K562 (cell line): ENCODE results near the gene ATP6V0A1. TPM values are rescaled to one million over a fixed set of nuclear protein-coding genes. Genes with fewer than 3 reads are reported as not detected.

Source experiments
- ATAC-seq: fragments of 200-7000 bp; cut with Tn5 transposase; 3 replicates; pipeline ENCODE4 v1.9.1; 2020; ENCODE audit warnings: moderate library complexity
- BruUV-seq: library from RNA; stranded (reverse); fragments of 400-500 nt; replicated peaks from 2 replicates; lab custom pipeline; 2021; lab: Mats Ljungman, UMichigan
- CTCF ChIA-PET: fragments of 300-600 bp; formaldehyde crosslinking; extraction: SDS; loops from one replicate; lab custom pipeline; 2021; ENCODE audit warnings: low intra/inter-chr PET ratio; lab: Yijun Ruan, JAX
- POLR2A ChIA-PET: fragments of 300-600, 350-650 bp; sonication (Branson Sonifier 250); formaldehyde crosslinking; extraction: SDS; loops from one replicate; lab custom pipeline; 2021; ENCODE audit warnings: antibody characterized with exemption, inconsistent platforms; lab: Yijun Ruan, JAX
- DNase-seq, 4 experiments: peaks; one replicate each; pipeline versions ENCODE4 v3.0.0 to v3.0.0-alpha.2; 2011 to 2018; ENCODE audit warnings: low spot score in 3 of 4, mixed read lengths in 3 of 4; ENCODE audit errors: extremely low read depth in 1 of 4
- FAIRE-seq: peaks from 2 replicates; lab custom pipeline; 2011; peaks lifted over from hg19 to GRCh38; lab: Jason Lieb, UNC
- H2AFZ ChIP-seq: 2 replicates; pipeline ENCODE4 v1.6.0; 2011; ENCODE audit warnings: low read depth, low read length, control low read depth, inconsistent platforms
- H3K27ac ChIP-seq: fragments of 200-600 bp; 3 replicates; pipeline ENCODE4 v1.8.0; 2011; ENCODE audit warnings: low read depth, mild to moderate bottlenecking, control low read depth, inconsistent platforms, low read length, moderate library complexity, mixed read lengths; ENCODE audit errors: extremely low read depth
- H3K27me3 ChIP-seq, 2 experiments: fragments of 300-600 bp in 1 of 2; 2 replicates in 1 of 2; 3 replicates in 1 of 2; pipeline versions ENCODE4 v1.6.0 to v1.8.0; 2011; ENCODE audit warnings: inconsistent platforms in 2 of 2, low read length in 2 of 2, mild to moderate bottlenecking in 1 of 2, mixed read lengths in 1 of 2, moderate library complexity in 1 of 2; ENCODE audit not compliant: control insufficient read depth in 2 of 2, insufficient read depth in 2 of 2
- H3K36me3 ChIP-seq: fragments of 300-600 bp; 3 replicates; pipeline ENCODE4 v1.8.0; 2011; ENCODE audit warnings: mild to moderate bottlenecking, low read length, inconsistent platforms; ENCODE audit not compliant: control insufficient read depth, insufficient read depth
- H3K4me1 ChIP-seq, 2 experiments: fragments of 200-600 bp in 1 of 2; replicated peaks in 1 of 2; 2 replicates in 1 of 2; 3 replicates in 1 of 2; pipeline versions ENCODE4 v1.5.1 to v1.8.0; 2011; ENCODE audit warnings: inconsistent platforms in 2 of 2, low read length in 2 of 2, mild to moderate bottlenecking in 1 of 2, mixed read lengths in 1 of 2, moderate library complexity in 1 of 2; ENCODE audit not compliant: control insufficient read depth in 2 of 2, insufficient read depth in 2 of 2
- H3K4me2 ChIP-seq: 2 replicates; pipeline ENCODE4 v1.6.1; 2011; ENCODE audit warnings: low read length, control low read depth, inconsistent platforms, mixed read lengths; ENCODE audit not compliant: insufficient read depth
- H3K4me3 ChIP-seq: fragments of 200-600 bp; sonication (generic), shearing (Covaris generic); 2 replicates; pipeline ENCODE4 v1.5.1; 2016; ENCODE audit warnings: control low read depth, inconsistent platforms
- H3K79me2 ChIP-seq: fragments of 200-600 bp; 3 replicates; pipeline ENCODE4 v1.8.0; 2011; ENCODE audit warnings: low read length, inconsistent platforms; ENCODE audit not compliant: control insufficient read depth, insufficient read depth
- H3K9ac ChIP-seq, 2 experiments: 2 replicates each; pipeline versions ENCODE4 v1.6.0 to v1.6.1; 2011; ENCODE audit warnings: low read depth in 2 of 2, low read length in 2 of 2, control low read depth in 1 of 2, inconsistent platforms in 1 of 2, mild to moderate bottlenecking in 1 of 2, mixed read lengths in 1 of 2; ENCODE audit not compliant: insufficient read depth in 1 of 2
- H3K9me1 ChIP-seq: one replicate; pipeline ENCODE4 v1.6.0; 2011; ENCODE audit warnings: inconsistent platforms, mild to moderate bottlenecking, low read length, moderate library complexity; ENCODE audit not compliant: control insufficient read depth, insufficient read depth
- H3K9me3 ChIP-seq: replicated peaks from 2 replicates; pipeline ENCODE4 v1.5.1; 2011; ENCODE audit warnings: low read depth, low read length, inconsistent platforms; ENCODE audit not compliant: control insufficient read depth, insufficient read depth
- H4K20me1 ChIP-seq: replicated peaks from 2 replicates; pipeline ENCODE4 v1.6.1; 2011; ENCODE audit warnings: low read length, inconsistent platforms, mixed read lengths; ENCODE audit not compliant: control insufficient read depth, insufficient read depth
- CHD1 ChIP-seq: fragments of 200-600 bp; sonication (generic); IDR thresholded peaks from one replicate; pipeline ENCODE4 v1.6.1; 2012; ENCODE audit warnings: mild to moderate bottlenecking, moderate library complexity, low read length, inconsistent platforms
- HOXB6 ChIP-seq: fragments of 250-450 bp; sonication (Bioruptor Pico); IDR thresholded peaks from 2 replicates; pipeline ENCODE4 v1.5.1; 2022; ENCODE audit warnings: mild to moderate bottlenecking, borderline replicate concordance
- ZNF384 ChIP-seq: IDR thresholded peaks from 2 replicates; pipeline ENCODE4 v1.6.1; 2012; ENCODE audit warnings: low read depth, low read length, improper control_type of control experiment
- ZNF780A ChIP-seq: fragments of 250-450 bp; sonication (Bioruptor Pico); IDR thresholded peaks from 2 replicates; pipeline ENCODE4 v1.5.0; 2021; ENCODE audit warnings: mild to moderate bottlenecking
- WGBS: fragments of 100-300 bp; shearing (Covaris generic); methylation state at CpG from one replicate; pipeline ENCODE4 v1.1.6; 2016; ENCODE audit warnings: low coverage, mixed read lengths; ENCODE audit not compliant: insufficient coverage; ENCODE audit errors: missing lambda C conversion rate; 5-methylcytosine and 5-hydroxymethylcytosine counted together
- in situ Hi-C: fragments of 300-500 bp; cut with MboI; formaldehyde crosslinking; loops from 4 replicates; pipeline ENCODE4 v1.15.0; 2018; ENCODE audit warnings: inconsistent platforms, mixed read lengths
- intact Hi-C: fragments of 100-400 bp; cut with micrococcal nuclease; formaldehyde crosslinking; loops from 2 replicates; pipeline ENCODE4 v1.14.2; 2022
- polyA plus RNA-seq, 8 experiments: library from polyadenylated mRNA; depleted of rRNA in 4 of 8; stranded (reverse) in 5 of 8; unstranded in 3 of 8; fragments of >200 nt; fragmentation: Nextera tagmentation in 2 of 8; fragmentation: Illumina TruSeq in 1 of 8; extraction: Ambion mirVana in 2 of 8; extraction: Trizol in 1 of 8; gene quantifications; 2 replicates each; pipeline versions ENCODE4 v1.2.1 to v1.2.3, GENCODE V29; 2011 to 2014; ENCODE audit warnings: inconsistent platforms in 1 of 8, missing spikeins in 1 of 8
- total RNA-seq, 7 experiments: library from RNA; depleted of rRNA in 6 of 7; stranded (reverse); fragments of >200 nt in 6 of 7; fragmentation: Illumina TruSeq in 2 of 7; extraction: Trizol in 2 of 7; gene quantifications; 2 replicates each; pipeline versions ENCODE4 v1.2.1 to v1.2.3, GENCODE V29; 2011 to 2021; ENCODE audit warnings: low replicate concordance in 1 of 7

The ATP6V0A1 gene
- total and polyA plus RNA-seq, 9 of the 15 experiments (the other 6 are each of a cell fraction or from before 2014, with no cell fraction given) = 11.8 to 158 (median 75.5) TPM

GRCh38 chr17:42413464-42414040, 45.1 kb upstream of the ATP6V0A1 start:
- H3K27me3 ChIP-seq = no peaks in the 10 kb centered on the region
- H3K9me1 ChIP-seq = no peaks in the 10 kb centered on the region
- peaks cover 89% of the 10 kb centered on the region for H3K79me2 ChIP-seq
- H3K4me1 ChIP-seq = peaks cover 23 to 28% of the 10 kb centered on the region in 2 experiments; a peak in 4 of 5 replicates
- H3K9ac ChIP-seq = no peak overlapping the region
- intact Hi-C loops (no loop called here), in situ Hi-C loops (no loop called here)
- 60% methylated on average over 3 of the region's 3 CpGs for WGBS
- H4K20me1 ChIP-seq = peaks cover 2% of the 10 kb centered on the region; the same call in 1 of the 2 replicates
- DNase-seq (no peak), ATAC-seq (no peak), FAIRE-seq (no peak)
- no peak overlapping the region for H3K4me3 ChIP-seq
- H3K36me3 ChIP-seq = peaks cover 41% of the 10 kb centered on the region
- H3K4me2 ChIP-seq = no peak overlapping the region
- no peak overlapping the region for H2AFZ ChIP-seq
- ChIA-PET POLR2A (interaction anchor here (0.6 to 1.7 kb wide), 5 partner anchors 9 to 106 kb away, joined by 3 to 10 read pairs (median 4); partner anchors contain the start of gene CAVIN1), CTCF (no interaction called here)
- no peaks in the 10 kb centered on the region for H3K9me3 ChIP-seq
- TF ChIP-seq ZNF384 (peak; percentile 78), CHD1 (no peak), ZNF780A (CRISPR knock-in tag) (no peak), HOXB6 (no peak)
- no peak overlapping the region for H3K27ac ChIP-seq
- BruUV-seq = no TSS peak
